GM12892 (cell line): ENCODE measurements around the gene CSE1L.
"Not testable (repeated sequence)": the region's sequence is repeated elsewhere in the genome, so short reads cannot be mapped to it uniquely, and the experiment has no call there.

Source experiments
- DNase-seq: peaks from one replicate; pipeline ENCODE4 v3.0.0; 2011; ENCODE audit not compliant: insufficient read length
- FAIRE-seq: peaks from 2 replicates; lab custom pipeline; 2011; peaks lifted over from hg19 to GRCh38; lab: Jason Lieb, UNC
- POLR2A ChIP-seq: IDR thresholded peaks from 2 replicates; pipeline ENCODE4 v1.6.1; 2011; ENCODE audit warnings: low read depth, low read length, control low read depth
- POLR2AphosphoS5 ChIP-seq: IDR thresholded peaks from 2 replicates; pipeline ENCODE4 v1.6.1; 2011; ENCODE audit warnings: low read depth, low read length, control low read depth
- TAF1 ChIP-seq: IDR thresholded peaks from 2 replicates; pipeline ENCODE4 v1.6.1; 2011; ENCODE audit warnings: low read depth, mild to moderate bottlenecking, control low read depth, low read length, borderline replicate concordance

The CSE1L gene

DNA sequence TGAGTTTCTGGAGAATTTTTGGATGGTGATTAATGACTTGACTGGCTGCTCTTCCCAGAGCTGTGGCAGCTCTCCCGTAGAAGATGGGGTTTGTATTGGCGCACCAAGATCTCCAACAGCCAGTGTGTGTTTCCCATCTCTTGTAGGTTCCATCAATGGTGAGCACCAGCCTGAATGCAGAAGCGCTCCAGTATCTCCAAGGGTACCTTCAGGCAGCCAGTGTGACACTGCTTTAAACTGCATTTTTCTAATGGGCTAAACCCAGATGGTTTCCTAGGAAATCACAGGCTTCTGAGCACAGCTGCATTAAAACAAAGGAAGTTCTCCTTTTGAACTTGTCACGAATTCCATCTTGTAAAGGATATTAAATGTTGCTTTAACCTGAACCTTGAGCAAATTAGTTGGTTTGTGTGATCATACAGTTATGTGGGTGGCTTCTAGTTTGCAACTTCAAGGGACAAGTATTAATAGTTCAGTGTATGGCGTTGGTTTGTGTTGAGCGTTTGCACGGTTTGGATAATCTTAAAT is 50.2 kb downstream of the CSE1L start:
- DNase-seq (no peak), FAIRE-seq (no peak)
- no peak for TF ChIP-seq POLR2A
- TF ChIP-seq POLR2AphosphoS5, result no peak
- TF ChIP-seq TAF1, result no peak

GRCh38 chr20:49097159-49097558 is 51.0 kb downstream of the CSE1L start:
- TF ChIP-seq POLR2A (no peak), POLR2AphosphoS5 (no peak), TAF1 (no peak)
- FAIRE-seq, result no peak

GRCh38 chr20:49098136-49098535 is 52.0 kb downstream of the CSE1L start:
- no peak for FAIRE-seq
- TF ChIP-seq POLR2A, result no peak
- TF ChIP-seq POLR2AphosphoS5, result no peak
- DNase-seq, result no peak

More at GRCh38 chr20:49097159-49097558, 51.0 kb downstream of the CSE1L start:
- DNase-seq, result no peak

GRCh38 chr20:49099011-49099410 is 52.9 kb downstream of the CSE1L start:
- FAIRE-seq, result no peak
- no peak for DNase-seq
- TF ChIP-seq POLR2A, result 0 out of 2 replicates have a peak, but pooled peaks have one; percentile 23
- no peak for TF ChIP-seq POLR2AphosphoS5

DNA sequence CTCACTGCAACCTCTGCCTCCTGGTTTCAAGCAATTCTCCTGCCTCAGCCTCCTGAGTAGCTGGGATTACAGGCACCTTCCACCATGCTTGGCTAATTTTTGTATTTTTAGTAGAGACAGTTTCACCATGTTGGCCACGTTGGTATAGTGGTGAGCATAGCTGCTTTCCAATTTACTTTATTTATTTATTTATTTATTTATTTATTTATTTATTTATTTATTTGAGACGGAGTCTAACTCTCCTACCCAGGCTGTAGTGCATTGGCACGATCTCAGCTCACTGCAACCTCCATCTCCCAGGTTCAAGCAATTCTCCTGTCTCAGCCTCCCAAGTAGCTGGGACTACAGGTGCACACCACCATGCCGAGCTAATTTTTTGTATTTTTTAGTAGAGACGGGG is 54.2 kb downstream of the CSE1L start:
- DNase-seq, FAIRE-seq: not testable (repeated sequence)

DNA sequence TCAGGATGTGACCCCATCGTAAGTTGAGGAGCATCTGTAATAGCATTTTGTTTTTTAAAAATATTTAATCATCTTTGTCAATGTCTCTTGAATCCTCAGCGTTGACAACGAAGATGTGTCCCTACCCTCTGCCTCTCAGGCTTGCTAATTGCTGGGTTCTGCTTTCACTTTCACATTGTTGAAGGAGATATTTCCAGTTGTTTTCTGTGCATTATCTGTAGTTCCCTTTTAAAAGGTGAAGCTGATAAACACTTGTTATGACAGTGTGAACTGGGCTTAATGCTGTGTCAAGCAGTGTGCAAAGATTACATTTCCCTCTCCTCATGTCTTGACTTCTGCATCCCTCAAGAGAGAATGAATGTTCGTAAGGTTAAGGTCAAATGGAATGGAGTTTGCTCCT is 54.9 kb downstream of the CSE1L start:
- TF ChIP-seq POLR2A, result no peak
- TF ChIP-seq POLR2AphosphoS5, result no peak
- no peak for TF ChIP-seq TAF1
- FAIRE-seq (no peak), DNase-seq (no peak)

GRCh38 chr20:49103019-49103418 is 56.9 kb downstream of the CSE1L start:
- no peak for FAIRE-seq
- TF ChIP-seq TAF1 (no peak), POLR2AphosphoS5 (no peak; the same call in 1 of the 2 replicates), POLR2A (no peak; the same call in 1 of the 2 replicates)
- no peak for DNase-seq

DNA sequence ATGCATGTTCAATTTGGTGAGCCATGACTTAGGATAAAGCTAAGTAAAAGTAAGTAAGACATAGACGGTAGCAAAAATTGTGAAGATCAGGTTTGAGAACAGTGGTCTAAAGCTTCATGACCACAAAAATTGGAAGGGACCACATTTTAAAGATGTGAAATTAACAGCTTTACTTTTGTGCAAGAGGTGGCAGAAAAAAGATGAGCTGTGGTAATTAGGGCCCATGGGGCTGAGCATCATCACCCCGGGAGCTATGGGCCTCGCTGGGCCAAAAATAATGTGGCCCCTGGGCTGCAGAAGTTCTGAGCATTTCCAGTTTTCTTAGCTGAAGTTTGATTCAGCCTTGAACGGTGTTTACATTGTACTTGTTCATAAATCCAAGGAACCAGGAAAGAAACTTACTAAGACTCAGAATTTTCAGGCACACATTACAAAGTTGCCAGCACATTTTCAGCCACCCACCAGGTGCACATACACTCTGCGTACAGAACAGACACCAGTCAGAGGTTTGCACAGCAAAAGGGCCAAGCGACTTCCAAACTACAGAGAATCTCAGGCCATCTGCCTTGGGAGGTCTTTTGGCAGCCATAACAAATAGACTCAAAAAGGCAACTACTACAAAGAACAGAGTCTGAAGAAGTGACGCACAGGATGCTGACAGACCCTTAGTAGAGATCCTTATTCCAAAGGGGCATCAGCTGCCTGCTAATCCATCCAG is 57.7 kb downstream of the CSE1L start:
- FAIRE-seq (no peak), DNase-seq (no peak)
- TF ChIP-seq POLR2A, result no peak
- no peak for TF ChIP-seq POLR2AphosphoS5
- no peak for TF ChIP-seq TAF1

DNA sequence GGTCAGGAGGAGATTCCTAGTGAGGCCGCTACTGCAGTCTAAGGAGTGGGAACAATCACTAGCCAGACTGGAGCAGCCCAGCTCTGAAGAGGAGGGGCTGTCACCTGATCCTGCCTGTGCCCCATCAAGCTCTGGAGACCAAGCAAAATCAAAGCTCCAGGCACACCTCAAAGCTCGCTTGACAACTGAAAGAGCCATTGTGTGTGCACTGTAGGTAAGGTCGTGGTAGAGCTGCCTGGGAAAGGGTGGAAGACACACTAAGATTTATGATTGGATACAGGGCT is 58.2 kb downstream of the CSE1L start:
- FAIRE-seq (no peak), DNase-seq (no peak)
- TF ChIP-seq POLR2A, result no peak; the same call in 1 of the 2 replicates
- TF ChIP-seq TAF1, result no peak
- no peak for TF ChIP-seq POLR2AphosphoS5

GRCh38 chr20:49104979-49105547 is 59.0 kb downstream of the CSE1L start:
- DNase-seq, FAIRE-seq: not testable (repeated sequence)

DNA sequence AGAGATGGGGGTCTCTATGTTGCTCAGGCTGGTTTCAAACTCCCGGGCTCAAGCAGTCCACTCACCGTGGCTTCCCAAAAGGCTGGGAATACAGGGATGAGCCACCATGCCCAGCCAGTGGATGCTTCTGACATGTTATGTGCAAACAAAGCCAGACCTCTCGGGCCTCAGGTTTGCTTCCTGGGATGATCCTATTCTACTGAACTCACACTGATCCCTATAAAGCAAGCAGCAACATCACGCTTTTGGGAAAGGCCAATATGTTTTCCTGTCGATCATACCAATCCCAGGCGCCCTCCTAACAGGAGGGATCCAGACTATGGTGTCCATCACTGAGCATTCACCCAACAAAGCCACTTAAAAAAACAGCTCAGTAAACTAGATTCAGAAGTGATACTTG is 60.2 kb downstream of the CSE1L start:
- DNase-seq (no peak), FAIRE-seq (no peak)
- TF ChIP-seq POLR2AphosphoS5, result no peak
- no peak for TF ChIP-seq POLR2A
- TF ChIP-seq TAF1, result no peak
